ENCODE results near the gene GSTP1.
"Not testable (repeated sequence)": the region's sequence is repeated elsewhere in the genome, so short reads cannot be mapped to it uniquely, and the experiment has no call there.

GRCh38 chr11:67563705-67564114 is 19.9 kb upstream of the GSTP1 start:
- TF ChIP-seq CTCF, POLR2A, POLR2AphosphoS5, EP300 (IDR thresholded peaks at IDR 0.05): not testable (repeated sequence)
